HL-60 (cell line): ENCODE results near the gene SLC2A9.

ENCODE experiments used
- GABPA ChIP-seq: IDR thresholded peaks from 2 replicates; pipeline ENCODE4 v1.6.1; 2012; ENCODE audit warnings: low read depth
- POLR2AphosphoS5 ChIP-seq: IDR thresholded peaks from 2 replicates; pipeline ENCODE4 v1.6.1; 2012; ENCODE audit warnings: low read depth
- TF ChIP-seq, protein P1 (sequence below): IDR thresholded peaks from one replicate; pipeline ENCODE4 v1.5.1; 2011; ENCODE audit warnings: low read length, control low read depth, inconsistent platforms; ENCODE audit not compliant: insufficient read depth

DNA sequence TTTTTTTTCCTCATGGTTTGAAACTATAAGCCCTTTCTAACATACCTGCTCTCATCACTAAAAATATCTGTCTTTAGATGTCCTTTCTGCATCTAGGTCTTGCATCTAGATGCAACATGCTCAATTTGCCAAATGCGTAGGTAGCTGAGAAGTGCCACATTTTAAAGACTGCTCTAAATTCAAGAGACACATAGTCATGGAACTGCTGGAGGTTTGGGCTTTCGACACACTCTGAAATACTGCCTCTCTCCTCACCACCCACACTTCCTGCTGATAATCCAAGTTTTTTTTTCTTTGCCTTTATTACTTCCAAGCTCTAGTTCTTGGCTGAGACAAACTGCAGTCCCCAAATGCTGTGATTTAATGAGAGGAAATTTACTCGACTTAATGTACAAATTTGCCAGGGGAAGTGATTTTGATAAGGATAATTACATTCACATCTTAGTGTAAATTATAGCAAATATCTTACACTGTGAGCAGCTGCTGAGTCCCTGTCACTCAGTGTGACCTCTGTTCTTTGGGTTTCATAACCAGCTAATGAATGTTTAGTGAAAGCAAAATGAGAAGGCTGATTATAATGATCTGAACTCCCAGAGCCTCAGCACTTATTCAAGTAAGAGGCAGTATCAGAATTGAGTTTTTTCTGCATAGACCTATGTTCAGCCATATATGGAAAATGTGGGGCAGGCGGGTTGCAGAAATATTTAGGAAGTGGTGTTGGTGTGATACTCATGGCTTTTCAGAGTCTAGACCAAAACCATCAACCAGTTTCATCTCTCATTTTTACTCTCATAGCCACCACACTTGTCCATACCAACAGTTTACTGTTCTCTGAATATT is 208.6 kb downstream of the SLC2A9 start:
- TF ChIP-seq, protein P1, sequence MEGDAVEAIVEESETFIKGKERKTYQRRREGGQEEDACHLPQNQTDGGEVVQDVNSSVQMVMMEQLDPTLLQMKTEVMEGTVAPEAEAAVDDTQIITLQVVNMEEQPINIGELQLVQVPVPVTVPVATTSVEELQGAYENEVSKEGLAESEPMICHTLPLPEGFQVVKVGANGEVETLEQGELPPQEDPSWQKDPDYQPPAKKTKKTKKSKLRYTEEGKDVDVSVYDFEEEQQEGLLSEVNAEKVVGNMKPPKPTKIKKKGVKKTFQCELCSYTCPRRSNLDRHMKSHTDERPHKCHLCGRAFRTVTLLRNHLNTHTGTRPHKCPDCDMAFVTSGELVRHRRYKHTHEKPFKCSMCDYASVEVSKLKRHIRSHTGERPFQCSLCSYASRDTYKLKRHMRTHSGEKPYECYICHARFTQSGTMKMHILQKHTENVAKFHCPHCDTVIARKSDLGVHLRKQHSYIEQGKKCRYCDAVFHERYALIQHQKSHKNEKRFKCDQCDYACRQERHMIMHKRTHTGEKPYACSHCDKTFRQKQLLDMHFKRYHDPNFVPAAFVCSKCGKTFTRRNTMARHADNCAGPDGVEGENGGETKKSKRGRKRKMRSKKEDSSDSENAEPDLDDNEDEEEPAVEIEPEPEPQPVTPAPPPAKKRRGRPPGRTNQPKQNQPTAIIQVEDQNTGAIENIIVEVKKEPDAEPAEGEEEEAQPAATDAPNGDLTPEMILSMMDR: no peak
- TF ChIP-seq POLR2AphosphoS5 (no peak), GABPA (no peak)
